ENCODE data around the gene DNAJC16.

Gene DNAJC16

DNA sequence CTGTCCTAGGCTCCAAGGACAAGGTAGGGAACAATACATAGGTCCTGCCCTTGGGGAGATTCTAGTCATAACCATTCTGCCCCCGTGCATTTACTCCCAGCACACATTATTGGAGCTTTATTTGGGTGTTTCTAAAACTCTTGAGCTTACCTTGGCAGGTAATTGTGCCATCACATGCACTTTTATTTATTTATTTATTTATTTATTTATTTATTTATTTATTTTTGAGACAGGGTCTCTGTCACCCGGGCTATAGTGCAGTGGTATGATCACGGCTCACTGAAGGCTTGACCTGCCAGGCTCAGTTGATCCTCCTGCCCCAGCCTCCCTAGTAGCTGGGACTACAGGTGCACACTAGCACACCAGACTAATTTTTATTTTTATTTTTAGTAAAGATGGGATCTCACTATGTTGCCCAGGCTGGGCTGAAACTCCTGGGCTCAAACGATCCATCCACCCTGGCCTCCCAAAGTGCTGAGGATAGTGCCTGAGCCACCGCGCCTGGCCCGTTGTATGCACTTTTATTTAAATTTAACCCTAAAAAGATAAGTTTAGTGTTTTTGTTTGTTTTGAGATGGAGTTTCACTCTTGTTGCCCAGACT, 49.0 kb downstream of the DNAJC16 start (continued):
- TF ChIP-seq, protein P1, sequence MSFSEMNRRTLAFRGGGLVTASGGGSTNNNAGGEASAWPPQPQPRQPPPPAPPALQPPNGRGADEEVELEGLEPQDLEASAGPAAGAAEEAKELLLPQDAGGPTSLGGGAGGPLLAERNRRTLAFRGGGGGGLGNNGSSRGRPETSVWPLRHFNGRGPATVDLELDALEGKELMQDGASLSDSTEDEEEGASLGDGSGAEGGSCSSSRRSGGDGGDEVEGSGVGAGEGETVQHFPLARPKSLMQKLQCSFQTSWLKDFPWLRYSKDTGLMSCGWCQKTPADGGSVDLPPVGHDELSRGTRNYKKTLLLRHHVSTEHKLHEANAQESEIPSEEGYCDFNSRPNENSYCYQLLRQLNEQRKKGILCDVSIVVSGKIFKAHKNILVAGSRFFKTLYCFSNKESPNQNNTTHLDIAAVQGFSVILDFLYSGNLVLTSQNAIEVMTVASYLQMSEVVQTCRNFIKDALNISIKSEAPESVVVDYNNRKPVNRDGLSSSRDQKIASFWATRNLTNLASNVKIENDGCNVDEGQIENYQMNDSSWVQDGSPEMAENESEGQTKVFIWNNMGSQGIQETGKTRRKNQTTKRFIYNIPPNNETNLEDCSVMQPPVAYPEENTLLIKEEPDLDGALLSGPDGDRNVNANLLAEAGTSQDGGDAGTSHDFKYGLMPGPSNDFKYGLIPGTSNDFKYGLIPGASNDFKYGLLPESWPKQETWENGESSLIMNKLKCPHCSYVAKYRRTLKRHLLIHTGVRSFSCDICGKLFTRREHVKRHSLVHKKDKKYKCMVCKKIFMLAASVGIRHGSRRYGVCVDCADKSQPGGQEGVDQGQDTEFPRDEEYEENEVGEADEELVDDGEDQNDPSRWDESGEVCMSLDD (tag by site-specific recombination; IDR thresholded peaks at IDR 0.05) = no peak
- TF ChIP-seq ZNF777 (tag by site-specific recombination; IDR thresholded peaks at IDR 0.05; ENCODE audit: borderline replicate concordance) = no peak
- peak; percentile 41; the same call in 1 of the 2 replicates for TF ChIP-seq KLF7 (tag by site-specific recombination; IDR thresholded peaks at IDR 0.05; ENCODE audit: borderline replicate concordance)
- TF ChIP-seq ZNF791 (tag by site-specific recombination; IDR thresholded peaks at IDR 0.05) = peak; percentile 68
- 0 out of 2 replicates have a peak, but pooled peaks have one; percentile 35 for TF ChIP-seq ZNF629 (tag by site-specific recombination; IDR thresholded peaks at IDR 0.05)
- peak; percentile 79; the same call in 1 of the 2 replicates for TF ChIP-seq ZNF354C (tag by site-specific recombination; IDR thresholded peaks at IDR 0.05; ENCODE audit: borderline replicate concordance, low read depth)
- peak; percentile 83; the same call in 1 of the 2 replicates for TF ChIP-seq ZNF558 (tag by site-specific recombination; IDR thresholded peaks at IDR 0.05)
- peak; percentile 77; the same call in 1 of the 2 replicates for TF ChIP-seq ZNF266 (tag by site-specific recombination; IDR thresholded peaks at IDR 0.05; ENCODE audit: low read depth)
- peak; percentile 68; the same call in 1 of the 2 replicates for TF ChIP-seq OVOL3 (tag by site-specific recombination; IDR thresholded peaks at IDR 0.05)
- TF ChIP-seq, protein P2, sequence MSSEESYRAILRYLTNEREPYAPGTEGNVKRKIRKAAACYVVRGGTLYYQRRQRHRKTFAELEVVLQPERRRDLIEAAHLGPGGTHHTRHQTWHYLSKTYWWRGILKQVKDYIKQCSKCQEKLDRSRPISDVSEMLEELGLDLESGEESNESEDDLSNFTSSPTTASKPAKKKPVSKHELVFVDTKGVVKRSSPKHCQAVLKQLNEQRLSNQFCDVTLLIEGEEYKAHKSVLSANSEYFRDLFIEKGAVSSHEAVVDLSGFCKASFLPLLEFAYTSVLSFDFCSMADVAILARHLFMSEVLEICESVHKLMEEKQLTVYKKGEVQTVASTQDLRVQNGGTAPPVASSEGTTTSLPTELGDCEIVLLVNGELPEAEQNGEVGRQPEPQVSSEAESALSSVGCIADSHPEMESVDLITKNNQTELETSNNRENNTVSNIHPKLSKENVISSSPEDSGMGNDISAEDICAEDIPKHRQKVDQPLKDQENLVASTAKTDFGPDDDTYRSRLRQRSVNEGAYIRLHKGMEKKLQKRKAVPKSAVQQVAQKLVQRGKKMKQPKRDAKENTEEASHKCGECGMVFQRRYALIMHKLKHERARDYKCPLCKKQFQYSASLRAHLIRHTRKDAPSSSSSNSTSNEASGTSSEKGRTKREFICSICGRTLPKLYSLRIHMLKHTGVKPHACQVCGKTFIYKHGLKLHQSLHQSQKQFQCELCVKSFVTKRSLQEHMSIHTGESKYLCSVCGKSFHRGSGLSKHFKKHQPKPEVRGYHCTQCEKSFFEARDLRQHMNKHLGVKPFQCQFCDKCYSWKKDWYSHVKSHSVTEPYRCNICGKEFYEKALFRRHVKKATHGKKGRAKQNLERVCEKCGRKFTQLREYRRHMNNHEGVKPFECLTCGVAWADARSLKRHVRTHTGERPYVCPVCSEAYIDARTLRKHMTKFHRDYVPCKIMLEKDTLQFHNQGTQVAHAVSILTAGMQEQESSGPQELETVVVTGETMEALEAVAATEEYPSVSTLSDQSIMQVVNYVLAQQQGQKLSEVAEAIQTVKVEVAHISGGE (tag by site-specific recombination; conservative IDR thresholded peaks at IDR 0.05; ENCODE audit: low read depth) = peak; percentile 81

DNA sequence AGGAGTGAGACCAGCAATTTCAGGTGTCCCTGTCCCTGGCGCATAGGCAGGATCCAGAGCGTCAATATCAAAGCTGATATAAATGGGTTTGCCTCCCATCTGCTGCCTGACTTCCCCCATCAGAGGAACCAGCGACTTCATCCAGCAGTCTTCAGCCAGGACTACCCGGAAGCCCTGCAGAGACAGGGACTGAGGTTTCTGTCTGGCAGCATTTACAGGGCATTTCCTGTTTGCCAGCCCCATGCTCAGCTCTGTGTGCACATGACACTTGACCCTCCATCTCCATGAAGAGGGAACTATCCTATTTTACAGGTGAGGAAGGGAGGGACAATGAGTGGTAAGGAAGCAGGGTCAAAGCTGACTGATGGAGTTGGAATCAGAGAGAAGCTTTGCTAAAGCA, 51.0 kb downstream of the DNAJC16 start:
- POLR2A ChIA-PET = no interaction called here
- TF ChIP-seq SALL2 (tag by site-specific recombination; IDR thresholded peaks at IDR 0.05; ENCODE audit: borderline replicate concordance) = no peak
- no peaks in the 10 kb centered on the region for H3K9me3 ChIP-seq (ENCODE audit: control insufficient read depth, insufficient read depth, low read depth, low read length)
- no peak overlapping the region for H3K4me3 ChIP-seq (ENCODE audit: low read depth, low read length)
- peaks cover 0 to 6% of the 10 kb centered on the region in 2 experiments; a peak in 2 of 3 replicates for H3K36me3 ChIP-seq (ENCODE audit: control insufficient read depth in 2 of 2, insufficient read depth in 1 of 2, low read length in 2 of 2)
- H3K4me1 ChIP-seq (ENCODE audit: control insufficient read depth, insufficient read depth, low read length) = no peaks in the 10 kb centered on the region
- CTCF ChIA-PET = no interaction called here
- H3K27ac ChIP-seq (ENCODE audit: extremely low read depth, low read depth, low read length) = no peak overlapping the region

DNA sequence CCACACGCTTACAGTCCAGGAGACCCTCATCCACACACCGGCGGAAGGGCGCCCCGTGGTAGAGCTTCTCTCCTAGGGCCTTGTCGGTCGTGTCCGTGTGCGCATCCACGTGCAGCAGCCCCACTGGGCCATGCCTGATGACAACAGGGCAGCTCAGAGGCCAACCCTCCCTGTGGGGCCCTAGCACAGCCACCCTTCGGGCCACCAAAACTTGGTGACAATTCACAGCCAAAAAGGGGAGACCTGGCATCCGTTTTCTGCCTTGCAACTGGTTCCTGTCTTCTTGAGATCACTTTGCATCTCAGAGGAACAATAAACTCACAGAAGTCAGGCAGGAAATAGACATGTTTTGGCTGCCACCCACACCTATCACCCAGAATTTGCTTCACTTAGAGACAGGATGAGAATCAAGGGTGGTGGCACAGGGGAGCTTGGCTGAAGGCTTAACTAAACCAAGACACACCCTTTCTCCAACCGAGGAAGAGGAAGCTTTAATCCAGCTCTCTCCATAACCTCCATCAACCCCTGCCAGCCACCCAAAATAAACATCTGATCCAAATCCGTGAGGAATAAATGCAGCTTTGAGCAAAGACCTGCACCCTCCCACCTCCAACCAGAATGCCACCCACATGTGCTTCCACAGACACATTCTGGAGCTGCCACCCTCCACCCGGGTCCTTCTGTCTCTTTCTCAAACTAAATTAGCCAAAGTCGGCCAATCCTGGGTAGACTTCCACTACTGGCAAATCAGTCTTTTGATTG, 52.5 kb downstream of the DNAJC16 start:
- Histone ChIP-seq H3K27ac (ENCODE audit: extremely low read depth, low read depth, low read length) (no peak overlapping the region), H3K9me3 (ENCODE audit: control insufficient read depth, insufficient read depth, low read depth, low read length) (no peaks in the 10 kb centered on the region), H3K36me3 (ENCODE audit: control insufficient read depth in 2 of 2, insufficient read depth in 1 of 2, low read length in 2 of 2) (peaks cover 0 to 6% of the 10 kb centered on the region in 2 experiments; a peak in 2 of 3 replicates), H3K4me3 (ENCODE audit: low read depth, low read length) (no peak overlapping the region), H3K4me1 (ENCODE audit: control insufficient read depth, insufficient read depth, low read length) (no peaks in the 10 kb centered on the region)
- CTCF ChIA-PET = no interaction called here
- POLR2A ChIA-PET = interaction anchor here (0.6 kb wide), 1 partner anchor 24 kb away, joined by 3 read pairs; no protein-coding TSS in a partner anchor
- TF ChIP-seq ZNF621 (tag by site-specific recombination; IDR thresholded peaks at IDR 0.05) (no peak), EGR2 (tag by site-specific recombination; IDR thresholded peaks at IDR 0.05; ENCODE audit: low read depth) (0 out of 2 replicates have a peak, but pooled peaks have one; percentile 32), ZNF426 (tag by site-specific recombination; IDR thresholded peaks at IDR 0.05) (no peak), ZFHX2 (tag by site-specific recombination; conservative IDR thresholded peaks at IDR 0.05) (peak; percentile 66)
- TF ChIP-seq, protein P3, sequence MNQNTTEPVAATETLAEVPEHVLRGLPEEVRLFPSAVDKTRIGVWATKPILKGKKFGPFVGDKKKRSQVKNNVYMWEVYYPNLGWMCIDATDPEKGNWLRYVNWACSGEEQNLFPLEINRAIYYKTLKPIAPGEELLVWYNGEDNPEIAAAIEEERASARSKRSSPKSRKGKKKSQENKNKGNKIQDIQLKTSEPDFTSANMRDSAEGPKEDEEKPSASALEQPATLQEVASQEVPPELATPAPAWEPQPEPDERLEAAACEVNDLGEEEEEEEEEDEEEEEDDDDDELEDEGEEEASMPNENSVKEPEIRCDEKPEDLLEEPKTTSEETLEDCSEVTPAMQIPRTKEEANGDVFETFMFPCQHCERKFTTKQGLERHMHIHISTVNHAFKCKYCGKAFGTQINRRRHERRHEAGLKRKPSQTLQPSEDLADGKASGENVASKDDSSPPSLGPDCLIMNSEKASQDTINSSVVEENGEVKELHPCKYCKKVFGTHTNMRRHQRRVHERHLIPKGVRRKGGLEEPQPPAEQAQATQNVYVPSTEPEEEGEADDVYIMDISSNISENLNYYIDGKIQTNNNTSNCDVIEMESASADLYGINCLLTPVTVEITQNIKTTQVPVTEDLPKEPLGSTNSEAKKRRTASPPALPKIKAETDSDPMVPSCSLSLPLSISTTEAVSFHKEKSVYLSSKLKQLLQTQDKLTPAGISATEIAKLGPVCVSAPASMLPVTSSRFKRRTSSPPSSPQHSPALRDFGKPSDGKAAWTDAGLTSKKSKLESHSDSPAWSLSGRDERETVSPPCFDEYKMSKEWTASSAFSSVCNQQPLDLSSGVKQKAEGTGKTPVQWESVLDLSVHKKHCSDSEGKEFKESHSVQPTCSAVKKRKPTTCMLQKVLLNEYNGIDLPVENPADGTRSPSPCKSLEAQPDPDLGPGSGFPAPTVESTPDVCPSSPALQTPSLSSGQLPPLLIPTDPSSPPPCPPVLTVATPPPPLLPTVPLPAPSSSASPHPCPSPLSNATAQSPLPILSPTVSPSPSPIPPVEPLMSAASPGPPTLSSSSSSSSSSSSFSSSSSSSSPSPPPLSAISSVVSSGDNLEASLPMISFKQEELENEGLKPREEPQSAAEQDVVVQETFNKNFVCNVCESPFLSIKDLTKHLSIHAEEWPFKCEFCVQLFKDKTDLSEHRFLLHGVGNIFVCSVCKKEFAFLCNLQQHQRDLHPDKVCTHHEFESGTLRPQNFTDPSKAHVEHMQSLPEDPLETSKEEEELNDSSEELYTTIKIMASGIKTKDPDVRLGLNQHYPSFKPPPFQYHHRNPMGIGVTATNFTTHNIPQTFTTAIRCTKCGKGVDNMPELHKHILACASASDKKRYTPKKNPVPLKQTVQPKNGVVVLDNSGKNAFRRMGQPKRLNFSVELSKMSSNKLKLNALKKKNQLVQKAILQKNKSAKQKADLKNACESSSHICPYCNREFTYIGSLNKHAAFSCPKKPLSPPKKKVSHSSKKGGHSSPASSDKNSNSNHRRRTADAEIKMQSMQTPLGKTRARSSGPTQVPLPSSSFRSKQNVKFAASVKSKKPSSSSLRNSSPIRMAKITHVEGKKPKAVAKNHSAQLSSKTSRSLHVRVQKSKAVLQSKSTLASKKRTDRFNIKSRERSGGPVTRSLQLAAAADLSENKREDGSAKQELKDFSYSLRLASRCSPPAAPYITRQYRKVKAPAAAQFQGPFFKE (tag by site-specific recombination; IDR thresholded peaks at IDR 0.05; ENCODE audit: borderline replicate concordance) = no peak
